Stromal cell of bone marrow (primary cell): ENCODE results near the gene SLC8A1.

Experiments
- DNase-seq: peaks from one replicate; pipeline ENCODE4 v3.0.0-alpha.2; 2012; ENCODE audit warnings: low read depth

Gene SLC8A1

GRCh38 chr2:40451918-40452605, at the start of gene SLC8A1:
SLC8A1 (minus strand) TSS chr2:40452090.
- DNase-seq, result peak; percentile 21

- DNase-seq, result no peak
Measured at GRCh38 chr2:40499437-40499836, 47.5 kb upstream of the SLC8A1 start.

- DNase-seq, result no peak
Measured at GRCh38 chr2:40497251-40497859, 45.5 kb upstream of the SLC8A1 start.

- no peak for DNase-seq
Measured at GRCh38 chr2:40489678-40489960, 37.7 kb upstream of the SLC8A1 start.

- DNase-seq, result peak; percentile 27
Measured at GRCh38 chr2:40488927-40489677, 37.2 kb upstream of the SLC8A1 start.

GRCh38 chr2:40488101-40488601, 36.3 kb upstream of the SLC8A1 start:
- DNase-seq, result peak; percentile 35

GRCh38 chr2:40487602-40488001, 35.7 kb upstream of the SLC8A1 start:
- DNase-seq, result no peak

- DNase-seq, result no peak
Measured at GRCh38 chr2:40485854-40486253, 34.0 kb upstream of the SLC8A1 start.

- DNase-seq, result no peak
Measured at GRCh38 chr2:40485318-40485717, 33.4 kb upstream of the SLC8A1 start.

- DNase-seq, result no peak
Measured at GRCh38 chr2:40483549-40484243, 31.8 kb upstream of the SLC8A1 start.

- no peak for DNase-seq
Measured at GRCh38 chr2:40480596-40480995, 28.7 kb upstream of the SLC8A1 start.

GRCh38 chr2:40480073-40480472, 28.2 kb upstream of the SLC8A1 start:
- no peak for DNase-seq

- DNase-seq, result no peak
Measured at GRCh38 chr2:40477361-40477760, 25.5 kb upstream of the SLC8A1 start.

- no peak for DNase-seq
Measured at GRCh38 chr2:40476436-40476835, 24.5 kb upstream of the SLC8A1 start.

- no peak for DNase-seq
Measured at GRCh38 chr2:40474306-40474705, 22.4 kb upstream of the SLC8A1 start.

- DNase-seq, result no peak
Measured at GRCh38 chr2:40471866-40472265, 20.0 kb upstream of the SLC8A1 start.

- no peak for DNase-seq
Measured at GRCh38 chr2:40470822-40471813, 19.2 kb upstream of the SLC8A1 start.

GRCh38 chr2:40466935-40467572, 15.2 kb upstream of the SLC8A1 start:
- DNase-seq, result no peak

GRCh38 chr2:40466332-40466906, 14.5 kb upstream of the SLC8A1 start:
- DNase-seq, result no peak

- DNase-seq, result no peak
Measured at GRCh38 chr2:40463112-40463511, 11.2 kb upstream of the SLC8A1 start.
